Activated naive CD4-positive, alpha-beta T cell treated with anti-CD3 and anti-CD28 coated beads, Interleukin-2, amount 50 U/mL, for 72 hours (primary cell): ENCODE data around the gene GORAB. TPM values are rescaled to one million over a fixed set of nuclear protein-coding genes. Genes with fewer than 3 reads are reported as not detected.
A peak's percentile ranks its signal among the peaks of the same experiment; 100 is the strongest.

Experiments used
- ATAC-seq, 2 donors: fragments of 150-1000 bp; cut with Tn5 transposase; 2 replicates each; pipeline ENCODE4 v1.10.0; 2021; ENCODE audit warnings: mild to moderate bottlenecking in 2 of 2, moderate library complexity in 2 of 2
- DNase-seq, 2 donors: peaks; one replicate each; pipeline ENCODE4 v3.0.0; 2021 to 2022; ENCODE audit warnings: low spot score in 2 of 2
- H3K27ac Mint-ChIP-seq, 2 donors: one replicate each; pipeline ENCODE4 v1.8.0; 2022; ENCODE audit warnings: mild to moderate bottlenecking in 2 of 2, mixed read lengths in 2 of 2
- H3K36me3 Mint-ChIP-seq, 2 donors: one replicate each; pipeline ENCODE4 v1.8.0; 2022; ENCODE audit warnings: mixed read lengths in 2 of 2
- H3K9me3 Mint-ChIP-seq, 2 donors: one replicate each; pipeline ENCODE4 v1.8.0; 2022; ENCODE audit warnings: mixed read lengths in 2 of 2
- total RNA-seq, 2 donors: library from RNA; stranded (reverse); gene quantifications; one replicate each; pipeline ENCODE4 v1.2.3, GENCODE V29; 2022

Gene GORAB, protein sequence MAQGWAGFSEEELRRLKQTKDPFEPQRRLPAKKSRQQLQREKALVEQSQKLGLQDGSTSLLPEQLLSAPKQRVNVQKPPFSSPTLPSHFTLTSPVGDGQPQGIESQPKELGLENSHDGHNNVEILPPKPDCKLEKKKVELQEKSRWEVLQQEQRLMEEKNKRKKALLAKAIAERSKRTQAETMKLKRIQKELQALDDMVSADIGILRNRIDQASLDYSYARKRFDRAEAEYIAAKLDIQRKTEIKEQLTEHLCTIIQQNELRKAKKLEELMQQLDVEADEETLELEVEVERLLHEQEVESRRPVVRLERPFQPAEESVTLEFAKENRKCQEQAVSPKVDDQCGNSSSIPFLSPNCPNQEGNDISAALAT
- total RNA-seq: 10 to 100 TPM in 1 of 2 donors, 1 to 10 TPM in 1; 4.9 to 12.4 TPM

GRCh38 chr1:170531758-170532657 is at the start of gene GORAB:
TSS of gene GORAB (plus strand) at chr1:170532166. CDS start at chr1:170532224, 58 bp downstream.
- no peak within 1 kb of the TSS for H3K27ac Mint-ChIP-seq
- peak; percentile 98 to 99 for ATAC-seq
- no peaks in the 10 kb centered on the region for H3K9me3 Mint-ChIP-seq
- no peaks in the 10 kb centered on the region for H3K36me3 Mint-ChIP-seq
- peak; percentile 82 to 88 for DNase-seq

DNA sequence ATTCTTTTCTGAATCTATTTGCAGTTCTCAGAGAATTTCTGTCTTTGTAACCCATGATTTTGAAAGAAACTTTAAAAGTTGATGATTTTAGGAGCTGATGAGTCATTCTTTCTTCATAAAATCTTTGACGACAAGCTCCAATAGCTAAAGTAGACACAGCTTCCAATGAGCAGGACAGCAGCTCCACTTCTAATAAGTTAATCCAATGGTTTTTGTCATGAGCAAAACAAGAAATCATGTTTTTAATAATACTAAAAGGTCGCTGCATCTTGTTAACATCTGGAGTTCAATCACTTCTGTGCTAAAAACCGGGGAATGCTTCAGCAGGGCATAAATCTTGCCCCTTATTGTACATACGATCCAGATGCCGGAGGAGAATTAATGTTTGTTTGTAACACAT is 48.9 kb upstream of the GORAB start:
- H3K27ac Mint-ChIP-seq: no peak overlapping the region
- DNase-seq (no peak), ATAC-seq (no peak)
- no peaks in the 10 kb centered on the region for H3K9me3 Mint-ChIP-seq
- no peaks in the 10 kb centered on the region for H3K36me3 Mint-ChIP-seq

DNA sequence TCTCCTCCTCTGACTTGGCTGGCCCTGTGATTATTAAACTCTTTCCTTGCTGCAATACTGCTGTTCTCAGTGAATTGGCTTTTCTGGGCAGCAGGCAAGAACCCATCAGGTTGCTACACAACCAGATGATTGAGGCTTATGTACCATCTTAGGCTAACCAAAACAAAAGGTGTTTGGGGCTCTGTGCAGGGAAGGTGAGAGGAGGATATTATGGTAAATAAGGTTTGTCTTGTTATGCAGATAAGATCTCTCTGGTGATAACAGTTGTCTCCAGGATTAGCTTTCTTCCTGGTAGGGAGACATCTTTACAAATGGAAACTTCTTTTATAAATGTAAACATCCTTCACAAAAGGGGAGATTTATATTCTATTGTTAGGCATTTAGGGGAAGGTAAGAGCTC is 44.5 kb upstream of the GORAB start:
- no peaks in the 10 kb centered on the region for H3K9me3 Mint-ChIP-seq

GRCh38 chr1:170491291-170491690 is 40.7 kb upstream of the GORAB start:
- Mint-ChIP-seq H3K36me3 (no peaks in the 10 kb centered on the region), H3K9me3 (no peaks in the 10 kb centered on the region), H3K27ac (no peak overlapping the region)
- no peak for ATAC-seq
- DNase-seq: no peak

More for the DNA sequence above, 44.5 kb upstream of the GORAB start:
- H3K27ac Mint-ChIP-seq: no peak overlapping the region
- ATAC-seq: no peak
- H3K36me3 Mint-ChIP-seq: no peaks in the 10 kb centered on the region
- no peak for DNase-seq

DNA sequence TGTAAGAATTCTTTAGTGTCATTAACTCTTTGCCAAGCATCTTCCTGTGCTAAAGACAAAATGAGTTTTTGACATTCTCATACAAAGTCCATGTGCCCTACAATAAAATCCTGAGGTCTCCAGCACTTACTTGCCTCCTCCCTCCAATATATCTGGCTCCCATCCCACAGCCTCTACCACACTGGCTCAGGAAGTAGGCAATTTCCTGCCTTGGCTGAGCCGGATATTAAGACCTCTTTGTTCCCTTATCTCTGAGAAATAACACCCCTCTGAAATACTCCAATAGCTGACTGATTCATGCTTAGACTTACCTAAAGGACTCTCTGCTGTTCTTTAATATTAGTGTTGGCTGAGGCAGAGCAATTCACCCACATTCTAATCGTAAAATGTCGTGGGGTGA is 37.6 kb upstream of the GORAB start:
- H3K9me3 Mint-ChIP-seq: no peaks in the 10 kb centered on the region
- ATAC-seq (no peak), DNase-seq (no peak)
- H3K27ac Mint-ChIP-seq: no peak overlapping the region
- no peaks in the 10 kb centered on the region for H3K36me3 Mint-ChIP-seq

GRCh38 chr1:170495006-170495405 is 37.0 kb upstream of the GORAB start:
- ATAC-seq (no peak), DNase-seq (no peak)
- H3K27ac Mint-ChIP-seq: no peak overlapping the region
- no peaks in the 10 kb centered on the region for H3K9me3 Mint-ChIP-seq
- no peaks in the 10 kb centered on the region for H3K36me3 Mint-ChIP-seq

- Mint-ChIP-seq H3K27ac (no peak overlapping the region), H3K9me3 (no peaks in the 10 kb centered on the region), H3K36me3 (no peaks in the 10 kb centered on the region)
- DNase-seq (no peak), ATAC-seq (no peak)
These were observed 33.1 kb upstream of the GORAB start for GRCh38 chr1:170498876-170499275.

DNA sequence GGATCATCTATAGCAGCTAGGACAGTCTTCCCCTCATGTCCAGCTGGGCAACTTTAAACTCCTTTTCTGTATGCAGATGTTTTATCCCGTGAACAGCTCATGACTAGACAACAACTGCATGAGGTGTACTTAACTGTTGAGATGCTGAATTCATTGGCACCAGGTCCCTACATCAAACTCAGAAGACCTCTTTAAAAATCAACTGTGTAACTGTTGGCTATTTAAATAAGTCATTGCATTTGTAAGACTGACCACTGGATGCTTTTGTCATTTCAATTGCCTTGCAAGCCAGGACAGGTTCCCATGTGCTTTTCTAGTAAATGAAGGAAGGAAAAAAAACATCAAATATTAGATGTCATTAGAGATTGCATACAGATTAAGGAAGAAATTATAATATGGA is 28.3 kb upstream of the GORAB start:
- no peak overlapping the region for H3K27ac Mint-ChIP-seq
- no peaks in the 10 kb centered on the region for H3K36me3 Mint-ChIP-seq
- DNase-seq (no peak), ATAC-seq (no peak)
- no peaks in the 10 kb centered on the region for H3K9me3 Mint-ChIP-seq

GRCh38 chr1:170510163-170510562 is 21.8 kb upstream of the GORAB start:
- H3K9me3 Mint-ChIP-seq: no peaks in the 10 kb centered on the region
- DNase-seq (no peak), ATAC-seq (no peak)
- H3K27ac Mint-ChIP-seq: no peak overlapping the region
- H3K36me3 Mint-ChIP-seq: no peaks in the 10 kb centered on the region

DNA sequence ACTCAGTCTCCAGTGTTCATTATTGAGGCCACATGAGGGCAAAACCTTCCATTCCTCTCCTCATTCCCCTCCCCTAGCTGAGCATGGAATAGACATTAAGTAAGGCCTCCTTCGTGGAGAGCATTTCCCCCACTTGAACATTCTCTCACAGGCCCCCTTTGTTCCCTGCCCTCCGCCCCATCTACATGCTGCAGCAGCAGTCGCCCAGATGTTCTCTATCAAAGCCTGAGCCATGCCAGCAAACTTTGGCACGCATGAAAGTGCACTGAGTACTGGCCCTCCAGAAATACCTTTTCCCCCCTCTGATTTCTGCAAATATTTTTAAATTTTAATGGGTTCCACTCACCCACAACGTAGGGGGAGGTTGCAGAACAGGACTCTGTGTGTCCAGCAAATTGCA is 20.9 kb upstream of the GORAB start:
- no peaks in the 10 kb centered on the region for H3K9me3 Mint-ChIP-seq
- DNase-seq (no peak), ATAC-seq (no peak)
- H3K36me3 Mint-ChIP-seq: no peaks in the 10 kb centered on the region
- H3K27ac Mint-ChIP-seq: no peak overlapping the region

- no peak overlapping the region for H3K27ac Mint-ChIP-seq
- H3K9me3 Mint-ChIP-seq: no peaks in the 10 kb centered on the region
- no peak for DNase-seq
- H3K36me3 Mint-ChIP-seq: no peaks in the 10 kb centered on the region
- no peak for ATAC-seq
These were observed 18.8 kb upstream of the GORAB start for GRCh38 chr1:170513138-170513537.

- ATAC-seq (no peak), DNase-seq (no peak)
- no peak overlapping the region for H3K27ac Mint-ChIP-seq
- no peaks in the 10 kb centered on the region for H3K36me3 Mint-ChIP-seq
- H3K9me3 Mint-ChIP-seq: no peaks in the 10 kb centered on the region
These were observed 13.7 kb upstream of the GORAB start for GRCh38 chr1:170518185-170518834.

DNA sequence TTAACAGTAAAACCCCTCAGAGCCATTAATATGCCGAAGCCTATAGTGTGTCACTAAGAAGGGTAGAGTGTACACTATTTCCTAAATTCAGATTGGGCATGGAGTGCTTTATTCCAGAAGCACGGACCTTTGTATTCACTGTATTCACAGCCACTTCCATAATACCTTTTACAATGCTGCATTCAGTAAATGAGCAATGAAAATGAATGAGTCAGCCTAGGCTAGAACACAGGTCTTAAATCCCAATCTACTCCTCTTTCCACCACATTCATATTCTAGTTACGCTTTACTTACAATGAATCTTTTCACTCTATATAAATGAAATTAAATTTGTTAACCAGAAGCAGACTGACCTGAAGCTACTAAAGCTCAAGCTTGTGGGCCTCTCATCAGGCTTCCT is 13.0 kb upstream of the GORAB start:
- Mint-ChIP-seq H3K9me3 (no peaks in the 10 kb centered on the region), H3K36me3 (no peaks in the 10 kb centered on the region), H3K27ac (no peak overlapping the region)
- ATAC-seq: no peak
- no peak for DNase-seq

- DNase-seq: no peak
- Mint-ChIP-seq H3K27ac (no peak overlapping the region), H3K36me3 (no peaks in the 10 kb centered on the region), H3K9me3 (no peaks in the 10 kb centered on the region)
- ATAC-seq: no peak
These were observed 11.4 kb upstream of the GORAB start for GRCh38 chr1:170520601-170521000.

- no peak for DNase-seq
- H3K27ac Mint-ChIP-seq: no peak overlapping the region
- no peak for ATAC-seq
- H3K36me3 Mint-ChIP-seq: no peaks in the 10 kb centered on the region
- H3K9me3 Mint-ChIP-seq: no peaks in the 10 kb centered on the region
These were observed 10.1 kb upstream of the GORAB start for GRCh38 chr1:170521818-170522217.

DNA sequence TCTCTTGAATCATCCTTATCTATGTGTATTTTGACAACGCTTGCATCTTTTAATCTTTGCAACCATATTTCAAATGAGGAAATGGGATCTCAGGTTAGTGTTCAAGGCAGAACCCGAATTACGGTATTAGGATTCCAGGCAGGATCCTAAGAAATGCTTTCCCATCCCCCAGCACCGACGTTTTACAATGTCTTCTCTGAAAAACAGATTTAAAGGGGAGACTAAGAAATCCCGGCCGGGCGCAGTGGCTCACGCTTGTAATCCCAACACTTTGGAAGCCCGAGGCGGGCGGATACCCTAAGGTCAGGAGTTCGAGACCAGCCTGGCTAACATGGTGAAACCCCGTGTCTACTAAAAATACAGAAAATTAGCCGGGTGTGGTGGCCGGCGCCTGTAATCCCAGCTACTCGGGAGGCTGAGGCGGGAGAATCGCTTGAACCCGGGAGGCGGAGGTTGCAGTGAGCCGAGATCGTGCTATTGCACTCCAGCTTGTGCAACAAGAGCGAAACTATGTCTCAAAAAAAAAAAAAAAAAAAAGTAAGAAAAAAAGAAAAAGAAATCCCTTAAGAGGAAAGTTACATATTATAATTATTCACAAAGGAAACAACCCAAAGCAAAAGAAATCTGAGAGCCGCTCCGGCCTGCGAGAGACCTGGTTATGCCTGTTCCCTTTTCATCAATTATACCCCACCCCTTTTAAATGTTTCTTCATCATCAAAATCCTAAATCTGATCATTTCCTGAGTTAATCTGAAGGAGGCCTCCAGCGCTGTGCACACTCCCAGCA is 801 bp upstream of the GORAB start:
- no peaks in the 10 kb centered on the region for H3K9me3 Mint-ChIP-seq
- no peak overlapping the region for H3K27ac Mint-ChIP-seq
- H3K36me3 Mint-ChIP-seq: no peaks in the 10 kb centered on the region
- no peak for ATAC-seq
- no peak for DNase-seq
